Chondrocyte (in vitro differentiated cells): ENCODE results near the gene RPL22. TPM values are rescaled to one million over a fixed set of nuclear protein-coding genes. Genes with fewer than 3 reads are reported as not detected.

ENCODE experiments used
- DNase-seq: peaks from one replicate; pipeline ENCODE4 v3.0.0; 2021; ENCODE audit warnings: mixed read lengths, low spot score
- H3K27ac Mint-ChIP-seq: one replicate; pipeline ENCODE4 v1.8.0; 2021; ENCODE audit warnings: mild to moderate bottlenecking, moderate library complexity, mixed read lengths; ENCODE audit not compliant: unreplicated experiment
- H3K27me3 Mint-ChIP-seq: 2 replicates; pipeline ENCODE4 v1.8.0; 2021; ENCODE audit warnings: low read depth, mixed read lengths
- H3K36me3 Mint-ChIP-seq: 2 replicates; pipeline ENCODE4 v1.8.0; 2021; ENCODE audit warnings: low read depth, mixed read lengths
- H3K4me1 Mint-ChIP-seq: 2 replicates; pipeline ENCODE4 v1.8.0; 2021; ENCODE audit warnings: low read depth, mild to moderate bottlenecking, mixed read lengths
- H3K4me3 Mint-ChIP-seq: one replicate; pipeline ENCODE4 v1.8.0; 2021; ENCODE audit warnings: mild to moderate bottlenecking, moderate library complexity, mixed read lengths; ENCODE audit not compliant: unreplicated experiment
- H3K9me3 Mint-ChIP-seq: 2 replicates; pipeline ENCODE4 v1.8.0; 2021; ENCODE audit warnings: low read depth, mixed read lengths
- CTCF ChIP-seq: fragments of 200-600 bp; sonication (generic); IDR thresholded peaks from 2 replicates; pipeline ENCODE4 v1.5.0; 2021; ENCODE audit warnings: antibody characterized with exemption, mild to moderate bottlenecking, moderate library complexity
- total RNA-seq: library from RNA; stranded (reverse); gene quantifications from 3 replicates; pipeline ENCODE4 v1.2.1, GENCODE V29; 2021

Gene RPL22
- total RNA-seq, 1 donor from 2014 or later = 220 TPM

DNA sequence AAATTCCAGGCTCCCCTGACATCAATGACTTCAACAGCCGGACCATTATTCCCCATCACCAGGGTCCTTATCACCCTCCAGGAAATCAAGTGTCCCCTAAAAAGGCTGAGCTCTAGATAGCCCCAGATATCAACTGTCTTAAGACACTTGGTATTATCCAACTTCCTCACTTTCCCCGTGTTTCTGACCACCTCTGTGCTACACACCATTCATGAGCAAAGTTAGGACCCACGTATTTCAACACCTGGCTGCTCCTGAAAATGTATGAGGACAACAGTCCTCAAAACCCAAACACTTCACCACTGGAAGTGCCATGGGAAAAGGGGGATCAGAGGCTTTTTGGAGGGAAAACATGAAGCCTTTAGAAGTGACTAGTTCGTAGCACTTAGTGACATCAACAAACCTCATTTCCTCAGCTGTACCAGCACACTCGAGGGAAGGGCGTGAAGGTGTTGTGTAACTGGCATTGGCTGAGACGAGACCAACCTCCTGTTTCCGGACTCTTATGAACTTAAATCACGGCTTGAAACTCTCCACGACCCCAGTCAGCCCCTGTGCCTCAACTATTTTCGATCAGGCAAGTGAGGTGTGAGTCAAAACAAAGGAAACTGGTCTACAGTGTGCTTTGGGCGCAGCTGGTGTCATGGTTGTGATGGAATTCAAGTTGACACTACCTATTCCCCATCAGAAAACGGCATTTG is 15.2 kb downstream of the RPL22 start:
- Mint-ChIP-seq H3K4me3 (no peak overlapping the region), H3K27me3 (peaks cover 2% of the 10 kb centered on the region), H3K36me3 (peaks cover 15% of the 10 kb centered on the region), H3K27ac (peak overlapping the region; percentile 62), H3K9me3 (no peaks in the 10 kb centered on the region), H3K4me1 (peaks cover 33% of the 10 kb centered on the region)
- DNase-seq = no peak
- no peak for TF ChIP-seq CTCF

DNA sequence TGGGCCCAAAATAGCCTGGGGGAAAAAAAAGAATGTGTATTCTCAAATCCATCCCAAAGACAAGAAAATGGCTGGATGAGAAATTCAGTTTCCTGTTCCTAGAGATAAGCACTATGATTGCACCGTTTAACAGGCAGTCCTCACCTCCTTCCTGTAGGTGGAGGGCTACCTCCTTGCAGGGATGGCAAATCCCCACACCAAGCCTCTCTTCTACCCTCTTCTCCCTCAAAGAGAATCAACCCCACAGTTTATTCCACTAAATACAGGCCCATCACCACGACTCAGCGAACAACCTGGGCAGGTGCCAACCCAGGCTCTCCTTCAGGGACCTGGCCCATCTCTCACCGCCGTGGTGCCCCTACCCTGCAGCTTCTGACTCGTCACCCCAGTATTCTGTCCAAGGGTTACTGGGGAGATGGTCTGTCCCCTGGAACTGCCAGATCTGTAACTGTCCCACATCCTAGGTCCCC is 15.8 kb downstream of the RPL22 start:
- Mint-ChIP-seq H3K36me3 (peaks cover 11% of the 10 kb centered on the region), H3K4me1 (peaks cover 36% of the 10 kb centered on the region), H3K9me3 (no peaks in the 10 kb centered on the region), H3K27me3 (peaks cover 6% of the 10 kb centered on the region), H3K27ac (no peak overlapping the region), H3K4me3 (no peak overlapping the region)
- DNase-seq = no peak
- peak; percentile 36 for TF ChIP-seq CTCF

DNA sequence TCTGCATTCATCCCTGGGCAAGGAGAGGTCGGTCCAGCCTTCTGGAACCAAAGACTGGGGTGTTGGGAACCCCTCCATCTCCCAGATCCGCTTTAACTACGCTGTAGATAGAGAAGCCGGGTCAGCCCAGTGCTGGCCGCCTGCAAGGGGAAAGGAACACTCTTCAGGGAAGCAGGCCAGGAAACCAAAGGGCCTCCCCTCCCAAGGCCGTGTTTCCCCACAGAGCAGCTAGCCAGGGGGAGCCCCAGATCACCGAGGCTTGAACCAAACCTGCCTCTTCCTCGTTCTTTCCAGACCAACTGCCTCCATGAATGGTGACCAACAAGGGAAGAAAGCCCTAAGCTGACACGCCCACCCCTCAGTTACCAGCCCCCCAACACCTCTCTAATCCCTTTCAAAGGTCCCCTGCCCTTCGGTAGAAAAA is 18.0 kb downstream of the RPL22 start:
- Mint-ChIP-seq H3K27me3 (peaks cover 21% of the 10 kb centered on the region), H3K27ac (no peak overlapping the region), H3K4me3 (no peak overlapping the region), H3K36me3 (peaks cover 9% of the 10 kb centered on the region), H3K9me3 (no peaks in the 10 kb centered on the region), H3K4me1 (peaks cover 36% of the 10 kb centered on the region)
- DNase-seq = no peak
- no peak for TF ChIP-seq CTCF

GRCh38 chr1:6180707-6181311 is 18.6 kb downstream of the RPL22 start:
- no peak overlapping the region for H3K27ac Mint-ChIP-seq
- H3K36me3 Mint-ChIP-seq = peaks cover 5% of the 10 kb centered on the region
- H3K4me3 Mint-ChIP-seq = peak overlapping the region; percentile 19
- peaks cover 21% of the 10 kb centered on the region for H3K27me3 Mint-ChIP-seq
- H3K4me1 Mint-ChIP-seq = peaks cover 34% of the 10 kb centered on the region
- DNase-seq = no peak
- H3K9me3 Mint-ChIP-seq = no peaks in the 10 kb centered on the region
- no peak for TF ChIP-seq CTCF

DNA sequence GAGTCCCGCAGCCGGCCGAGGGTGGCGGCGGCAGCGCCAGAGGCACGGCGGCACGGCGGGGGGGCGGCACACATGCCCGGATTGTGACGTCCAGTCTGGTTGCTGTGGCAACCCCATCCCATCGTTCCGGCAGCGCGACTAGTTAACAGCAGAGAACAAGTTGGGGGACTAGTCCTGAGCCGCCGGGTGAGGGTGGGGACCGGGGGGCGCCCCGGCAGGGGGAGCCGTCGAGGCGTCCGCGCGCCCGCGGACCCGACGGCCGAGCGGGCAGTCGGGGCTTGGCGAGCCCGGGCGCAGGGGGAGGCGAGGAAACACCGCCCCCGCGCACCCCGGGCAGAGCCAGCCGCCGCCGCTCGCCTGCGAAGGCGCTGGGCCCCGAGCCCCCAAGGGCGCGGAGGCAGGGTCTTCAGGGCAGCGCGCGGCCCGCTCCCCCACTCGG is 19.1 kb downstream of the RPL22 start, which contains the start of gene CHD5:
CHD5 (minus strand) TSS at position 54 of the 439 bp plus-strand sequence. CDS start 298 bp downstream, outside the sequence.
- no peak for DNase-seq
- Mint-ChIP-seq H3K4me1 (peaks cover 29% of the 10 kb centered on the region), H3K27ac (no peak within 1 kb of the TSS), H3K27me3 (peaks cover 21% of the 10 kb centered on the region), H3K4me3 (peak within 1 kb of the TSS; percentile 19), H3K9me3 (no peaks in the 10 kb centered on the region), H3K36me3 (peaks cover 3% of the 10 kb centered on the region)
- TF ChIP-seq CTCF = peak; percentile 53
